WTC11 (cell line): ENCODE data around the gene RPLP1. TPM values are rescaled to one million over a fixed set of nuclear protein-coding genes. Genes with fewer than 3 reads are reported as not detected.
A peak's percentile ranks its signal among the peaks of the same experiment; 100 is the strongest.

ENCODE experiments used
- AR ChIP-seq: fragments of 250-450 bp; sonication (Bioruptor Pico); IDR thresholded peaks from 2 replicates; pipeline ENCODE4 v1.9.0; 2021; ENCODE audit warnings: mild to moderate bottlenecking
- ARID4B ChIP-seq: sonication (generic); formaldehyde crosslinking; IDR thresholded peaks from 2 replicates; pipeline ENCODE4 v1.8.0; 2023; ENCODE audit warnings: missing genetic modification reagents, mild to moderate bottlenecking, borderline replicate concordance
- CDX4 ChIP-seq: fragments of 250-450 bp; sonication (Bioruptor Pico); IDR thresholded peaks from 2 replicates; pipeline ENCODE4 v1.9.0; 2021; ENCODE audit warnings: moderate library complexity, mild to moderate bottlenecking, inconsistent platforms, borderline replicate concordance
- CREM ChIP-seq: sonication (generic); formaldehyde crosslinking; IDR thresholded peaks from 2 replicates; pipeline ENCODE4 v1.8.1; 2022; ENCODE audit warnings: mild to moderate bottlenecking, missing genetic modification reagents, moderate library complexity
- CTCF ChIP-seq: fragments of 200-600 bp; IDR thresholded peaks from 2 replicates; pipeline ENCODE4 v1.8.0; 2022; ENCODE audit warnings: antibody characterized with exemption
- E2F4 ChIP-seq: sonication (generic); formaldehyde crosslinking; IDR thresholded peaks from 2 replicates; pipeline ENCODE4 v1.8.1; 2022; ENCODE audit warnings: low read depth, mild to moderate bottlenecking, moderate library complexity, missing genetic modification reagents, borderline replicate concordance
- NFATC4 ChIP-seq: fragments of 250-450 bp; sonication (Bioruptor Pico); IDR thresholded peaks from 2 replicates; pipeline ENCODE4 v1.9.0; 2021; ENCODE audit warnings: mild to moderate bottlenecking
- PRDM15 ChIP-seq: sonication (generic); formaldehyde crosslinking; IDR thresholded peaks from 2 replicates; pipeline ENCODE4 v1.8.0; 2022; ENCODE audit warnings: missing genetic modification reagents
- PREB ChIP-seq: sonication (generic); formaldehyde crosslinking; IDR thresholded peaks from 2 replicates; pipeline ENCODE4 v1.8.1; 2022; ENCODE audit warnings: mild to moderate bottlenecking, missing genetic modification reagents, moderate library complexity, borderline replicate concordance
- PRRX2 ChIP-seq: fragments of 250-450 bp; sonication (Bioruptor Pico); IDR thresholded peaks from 2 replicates; pipeline ENCODE4 v1.8.0; 2021; ENCODE audit warnings: mild to moderate bottlenecking
- SMAD3 ChIP-seq: sonication (generic); formaldehyde crosslinking; IDR thresholded peaks from 2 replicates; pipeline ENCODE4 v1.8.0; 2022; ENCODE audit warnings: missing genetic modification reagents, mild to moderate bottlenecking, borderline replicate concordance
- TP53 ChIP-seq: sonication (generic); formaldehyde crosslinking; IDR thresholded peaks from 2 replicates; pipeline ENCODE4 v1.8.1; 2023; ENCODE audit warnings: mild to moderate bottlenecking, missing genetic modification reagents
- ZMAT4 ChIP-seq: fragments of 250-450 bp; sonication (Bioruptor Pico); IDR thresholded peaks from 2 replicates; pipeline ENCODE4 v1.9.0; 2021; ENCODE audit warnings: mild to moderate bottlenecking
- ZNF121 ChIP-seq: sonication (generic); formaldehyde crosslinking; IDR thresholded peaks from 2 replicates; pipeline ENCODE4 v1.8.0; 2023; ENCODE audit warnings: missing genetic modification reagents
- ZNF317 ChIP-seq: sonication (generic); formaldehyde crosslinking; IDR thresholded peaks from 2 replicates; pipeline ENCODE4 v1.8.1; 2023; ENCODE audit warnings: low read depth, mild to moderate bottlenecking, moderate library complexity, missing genetic modification reagents, borderline replicate concordance
- ZNF512 ChIP-seq: sonication (generic); formaldehyde crosslinking; IDR thresholded peaks from 2 replicates; pipeline ENCODE4 v1.8.1; 2022; ENCODE audit warnings: missing genetic modification reagents, borderline replicate concordance
- ZNF671 ChIP-seq: fragments of 250-450 bp; sonication (Bioruptor Pico); IDR thresholded peaks from 2 replicates; pipeline ENCODE4 v1.8.0; 2021; ENCODE audit warnings: mild to moderate bottlenecking
- total RNA-seq: library from RNA; stranded (reverse); gene quantifications from 3 replicates; pipeline ENCODE4 v1.2.3, GENCODE V29; 2021

The RPLP1 gene
- total RNA-seq, 1 experiment from 2014 or later = 2,441 TPM

GRCh38 chr15:69413822-69414700 is 38.6 kb upstream of the RPLP1 start, which contains the start of gene KIF23 (continued):
- TF ChIP-seq ZNF512 (CRISPR knock-in tag) (no peak), PRDM15 (CRISPR knock-in tag) (no peak), PREB (CRISPR knock-in tag) (no peak), CDX4 (no peak), ZNF317 (CRISPR knock-in tag) (peak; percentile 49; the same call in 1 of the 2 replicates), ARID4B (CRISPR knock-in tag) (peak; percentile 83; the same call in 1 of the 2 replicates), ZNF671 (CRISPR knock-in tag) (no peak), PRRX2 (no peak), TP53 (CRISPR knock-in tag) (peak; percentile 93), E2F4 (CRISPR knock-in tag) (peak; percentile 99), ZMAT4 (CRISPR knock-in tag) (no peak), CTCF (no peak), ZNF121 (no peak), AR (CRISPR knock-in tag) (no peak), SMAD3 (CRISPR knock-in tag) (peak; percentile 90; the same call in 1 of the 2 replicates), NFATC4 (CRISPR knock-in tag) (no peak), CREM (CRISPR knock-in tag) (peak; percentile 85)
